DOHH2 (cell line): ENCODE data around the gene SBK1.

Experiments
- H3F3A ChIP-seq: fragments of 200-600 bp; sonication (generic), shearing (Covaris generic); 2 replicates; pipeline ENCODE4 v1.6.0; 2016; ENCODE audit warnings: antibody characterized with exemption, mild to moderate bottlenecking; ENCODE audit not compliant: control insufficient read depth, insufficient read depth
- H3K27ac ChIP-seq: fragments of 200-600 bp; sonication (generic); 2 replicates; pipeline ENCODE4 v1.5.1; 2014; ENCODE audit warnings: low read depth, mild to moderate bottlenecking, low read length, moderate library complexity
- H3K27me3 ChIP-seq: fragments of 200-600 bp; sonication (generic); 2 replicates; pipeline ENCODE4 v1.6.1; 2014; ENCODE audit warnings: mild to moderate bottlenecking, low read length, mixed read lengths; ENCODE audit not compliant: control insufficient read depth
- H3K36me3 ChIP-seq: fragments of 200-600 bp; sonication (generic); 2 replicates; pipeline ENCODE4 v1.6.1; 2014; ENCODE audit warnings: mild to moderate bottlenecking, low read length, moderate library complexity, mixed read lengths; ENCODE audit not compliant: control insufficient read depth
- H3K4me1 ChIP-seq: fragments of 200-600 bp; sonication (generic); 2 replicates; pipeline ENCODE4 v1.6.1; 2014; ENCODE audit warnings: mild to moderate bottlenecking, low read length, mixed read lengths; ENCODE audit not compliant: control insufficient read depth
- H3K4me2 ChIP-seq: fragments of 200-600 bp; sonication (generic); 2 replicates; pipeline ENCODE4 v1.6.0; 2014; ENCODE audit warnings: mild to moderate bottlenecking, low read length, moderate library complexity
- H3K4me3 ChIP-seq: fragments of 200-600 bp; sonication (generic); 2 replicates; pipeline ENCODE4 v1.5.1; 2014; ENCODE audit warnings: mild to moderate bottlenecking, low read length, mixed read lengths
- H3K79me2 ChIP-seq: fragments of 200-600 bp; sonication (generic); 2 replicates; pipeline ENCODE4 v1.6.1; 2014; ENCODE audit warnings: mild to moderate bottlenecking, low read length, mixed read lengths; ENCODE audit not compliant: control insufficient read depth
- H3K9me2 ChIP-seq: fragments of 200-600 bp; sonication (generic); replicated peaks from 2 replicates; pipeline ENCODE4 v1.6.1; 2014; ENCODE audit warnings: mild to moderate bottlenecking, low read length, mixed read lengths; ENCODE audit not compliant: control insufficient read depth
- H3K9me3 ChIP-seq: fragments of 200-600 bp; sonication (generic); 2 replicates; pipeline ENCODE4 v1.6.1; 2014; ENCODE audit warnings: antibody characterized with exemption, low read length, mixed read lengths; ENCODE audit not compliant: control insufficient read depth, insufficient read depth
- H4K20me1 ChIP-seq: fragments of 200-600 bp; sonication (generic); 2 replicates; pipeline ENCODE4 v1.6.0; 2014; ENCODE audit warnings: low read depth, mild to moderate bottlenecking, antibody characterized with exemption, low read length, moderate library complexity; ENCODE audit not compliant: control insufficient read depth, insufficient read depth
- EZH2phosphoT487 ChIP-seq: fragments of 200-600 bp; sonication (generic); IDR thresholded peaks from 2 replicates; pipeline ENCODE4 v1.6.1; 2017; ENCODE audit warnings: borderline replicate concordance, mild to moderate bottlenecking, antibody characterized with exemption, low read length, moderate library complexity, mixed read lengths
- TF ChIP-seq, protein P1 (sequence below): fragments of 200-600 bp; sonication (generic); IDR thresholded peaks from one replicate; pipeline ENCODE4 v1.5.1; 2014; ENCODE audit warnings: antibody characterized with exemption, mild to moderate bottlenecking, low read depth, low read length; ENCODE audit not compliant: poor library complexity, severe bottlenecking

The SBK1 gene

DNA sequence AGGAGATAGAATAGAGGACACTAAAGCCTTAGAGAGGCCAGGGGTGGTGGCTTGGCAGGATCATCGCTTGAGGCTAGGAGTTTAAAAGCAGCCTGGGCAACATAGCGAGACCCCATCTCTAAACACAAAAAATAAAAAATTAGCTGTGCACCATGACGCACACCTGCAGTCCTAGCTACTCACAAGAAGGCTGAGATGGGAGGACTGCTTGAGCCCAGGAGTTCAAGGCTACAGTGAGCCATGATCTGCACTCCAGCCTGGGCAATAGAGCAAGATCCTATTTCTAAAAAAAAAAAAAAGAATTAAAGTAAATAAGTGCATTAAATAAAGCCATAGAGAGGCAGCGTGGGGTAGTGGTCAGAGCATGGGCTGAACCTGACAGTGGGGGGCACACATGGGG, 19.1 kb downstream of the SBK1 start:
- no peaks in the 10 kb centered on the region for H3K4me1 ChIP-seq
- no peaks in the 10 kb centered on the region for H3K9me2 ChIP-seq
- H3K9me3 ChIP-seq: no peaks in the 10 kb centered on the region
- no peaks in the 10 kb centered on the region for H4K20me1 ChIP-seq
- H3F3A ChIP-seq: no peaks in the 10 kb centered on the region
- no peaks in the 10 kb centered on the region for H3K36me3 ChIP-seq
- no peak overlapping the region for H3K4me3 ChIP-seq
- TF ChIP-seq EZH2phosphoT487: no peak
- TF ChIP-seq, protein P1, sequence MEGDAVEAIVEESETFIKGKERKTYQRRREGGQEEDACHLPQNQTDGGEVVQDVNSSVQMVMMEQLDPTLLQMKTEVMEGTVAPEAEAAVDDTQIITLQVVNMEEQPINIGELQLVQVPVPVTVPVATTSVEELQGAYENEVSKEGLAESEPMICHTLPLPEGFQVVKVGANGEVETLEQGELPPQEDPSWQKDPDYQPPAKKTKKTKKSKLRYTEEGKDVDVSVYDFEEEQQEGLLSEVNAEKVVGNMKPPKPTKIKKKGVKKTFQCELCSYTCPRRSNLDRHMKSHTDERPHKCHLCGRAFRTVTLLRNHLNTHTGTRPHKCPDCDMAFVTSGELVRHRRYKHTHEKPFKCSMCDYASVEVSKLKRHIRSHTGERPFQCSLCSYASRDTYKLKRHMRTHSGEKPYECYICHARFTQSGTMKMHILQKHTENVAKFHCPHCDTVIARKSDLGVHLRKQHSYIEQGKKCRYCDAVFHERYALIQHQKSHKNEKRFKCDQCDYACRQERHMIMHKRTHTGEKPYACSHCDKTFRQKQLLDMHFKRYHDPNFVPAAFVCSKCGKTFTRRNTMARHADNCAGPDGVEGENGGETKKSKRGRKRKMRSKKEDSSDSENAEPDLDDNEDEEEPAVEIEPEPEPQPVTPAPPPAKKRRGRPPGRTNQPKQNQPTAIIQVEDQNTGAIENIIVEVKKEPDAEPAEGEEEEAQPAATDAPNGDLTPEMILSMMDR: no peak
- 0 out of 2 replicates have a peak, but pooled peaks cover 3% of the 10 kb centered on the region for H3K27me3 ChIP-seq
- H3K27ac ChIP-seq: no peak overlapping the region
- no peak overlapping the region for H3K4me2 ChIP-seq
- no peaks in the 10 kb centered on the region for H3K79me2 ChIP-seq

DNA sequence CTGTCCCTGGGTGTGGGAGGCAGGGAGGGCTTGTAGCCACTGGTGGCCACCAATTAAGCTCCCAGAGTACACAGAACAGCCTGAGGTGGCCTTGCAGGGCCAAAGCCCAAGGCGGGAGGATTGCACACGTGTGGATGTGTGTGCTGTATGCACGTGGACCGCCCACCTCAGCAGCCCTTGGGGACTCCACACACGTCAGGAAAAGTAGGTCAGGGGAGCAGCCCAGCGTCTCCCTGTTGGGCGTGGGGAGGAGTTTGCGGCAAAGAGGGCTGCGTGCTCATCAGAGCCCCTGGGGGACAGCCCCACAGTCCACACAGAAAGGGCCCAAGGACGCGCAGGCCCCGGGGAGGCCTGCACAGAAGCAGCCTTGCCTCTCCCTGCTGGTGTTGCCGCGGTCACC, 19.6 kb downstream of the SBK1 start:
- Histone ChIP-seq H3K4me2 (no peak overlapping the region), H4K20me1 (no peaks in the 10 kb centered on the region), H3F3A (no peaks in the 10 kb centered on the region), H3K9me3 (no peaks in the 10 kb centered on the region), H3K4me3 (no peak overlapping the region), H3K79me2 (no peaks in the 10 kb centered on the region), H3K4me1 (no peaks in the 10 kb centered on the region), H3K9me2 (no peaks in the 10 kb centered on the region), H3K36me3 (no peaks in the 10 kb centered on the region), H3K27ac (no peak overlapping the region), H3K27me3 (0 out of 2 replicates have a peak, but pooled peaks cover 3% of the 10 kb centered on the region)
- TF ChIP-seq, protein P1: no peak
- no peak for TF ChIP-seq EZH2phosphoT487

DNA sequence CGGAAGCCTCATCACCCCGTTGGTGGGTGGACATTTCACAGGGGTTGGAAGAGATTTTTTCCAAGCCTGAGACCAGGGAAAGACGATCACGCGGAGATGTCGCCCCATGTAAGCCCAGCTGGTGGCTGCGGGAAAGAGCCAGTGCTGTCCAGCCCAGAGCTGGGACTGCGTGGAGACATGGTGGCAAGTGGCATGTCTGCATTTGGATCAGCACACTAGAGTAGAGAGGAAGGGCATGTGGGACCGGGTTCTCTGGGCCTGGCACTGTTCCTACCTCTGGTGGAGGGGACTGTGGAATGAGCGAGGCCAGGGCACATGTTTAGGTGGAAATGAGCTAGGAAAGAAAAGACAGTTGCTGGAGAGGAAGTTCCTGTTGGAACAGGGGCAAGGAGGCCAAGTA, 20.0 kb downstream of the SBK1 start:
- Histone ChIP-seq H3K4me3 (no peak overlapping the region), H3K27me3 (0 out of 2 replicates have a peak, but pooled peaks cover 3% of the 10 kb centered on the region), H3K27ac (no peak overlapping the region), H3K79me2 (no peaks in the 10 kb centered on the region), H4K20me1 (no peaks in the 10 kb centered on the region), H3F3A (no peaks in the 10 kb centered on the region), H3K4me1 (no peaks in the 10 kb centered on the region), H3K9me3 (no peaks in the 10 kb centered on the region), H3K4me2 (no peak overlapping the region), H3K36me3 (no peaks in the 10 kb centered on the region), H3K9me2 (no peaks in the 10 kb centered on the region)
- TF ChIP-seq, protein P1: no peak
- TF ChIP-seq EZH2phosphoT487: no peak
